Nucleus accumbens (tissue), 56 donors: Measurements from ENCODE around the gene CRACDL.

Experiments used
- DNase-seq, 56 donors: peaks; one replicate each; lab custom pipeline; 2025; lab: John Stamatoyannopoulos, UW

CRACDL gene

GRCh38 chr2:98828793-98829371 is 107.1 kb downstream of the CRACDL start:
- DNase-seq = no peak

- DNase-seq = no peak
These were observed 107.7 kb downstream of the CRACDL start for GRCh38 chr2:98828369-98828744.

GRCh38 chr2:98827625-98828368 is 108.2 kb downstream of the CRACDL start:
- DNase-seq = no peak

- no peak for DNase-seq
These were observed 109.2 kb downstream of the CRACDL start for GRCh38 chr2:98826856-98827255.

- no peak for DNase-seq
These were observed 110.2 kb downstream of the CRACDL start for GRCh38 chr2:98825858-98826257.

- no peak for DNase-seq
These were observed 110.6 kb downstream of the CRACDL start for GRCh38 chr2:98825404-98825803.

- DNase-seq = no peak
These were observed 111.0 kb downstream of the CRACDL start for GRCh38 chr2:98825020-98825350.

- no peak for DNase-seq
These were observed 111.6 kb downstream of the CRACDL start for GRCh38 chr2:98824256-98825019.

- no peak for DNase-seq
These were observed 112.5 kb downstream of the CRACDL start for GRCh38 chr2:98823196-98824170.

GRCh38 chr2:98822301-98823164 is 113.5 kb downstream of the CRACDL start:
- DNase-seq = peak in 15 of 56 donors; percentile 10 to 56 (median 24)

- no peak for DNase-seq
These were observed 114.3 kb downstream of the CRACDL start for GRCh38 chr2:98821629-98822135.

GRCh38 chr2:98819231-98819766 is 116.7 kb downstream of the CRACDL start:
- no peak for DNase-seq

GRCh38 chr2:98818164-98818563 is 117.9 kb downstream of the CRACDL start:
- DNase-seq = no peak

GRCh38 chr2:98816281-98816680 is 119.7 kb downstream of the CRACDL start:
- no peak for DNase-seq

GRCh38 chr2:98815795-98816194 is 120.2 kb downstream of the CRACDL start:
- DNase-seq = no peak

- no peak for DNase-seq
These were observed 124.3 kb downstream of the CRACDL start for GRCh38 chr2:98811766-98812165.

GRCh38 chr2:98810588-98810928 is 125.5 kb downstream of the CRACDL start:
- no peak for DNase-seq

- DNase-seq = no peak
These were observed 126.0 kb downstream of the CRACDL start for GRCh38 chr2:98809878-98810587.

GRCh38 chr2:98809116-98809515 is 126.9 kb downstream of the CRACDL start:
- DNase-seq = no peak
